HL-60 (cell line): ENCODE results near the gene RCCD1.

Experiments used
- DNase-seq, 2 experiments: peaks; one replicate each; pipeline ENCODE4 v3.0.0-alpha.2; 2010 to 2020; ENCODE audit warnings: low read depth in 1 of 2, low spot score in 1 of 2
- H3K27ac ChIP-seq: fragments of 250-450 bp; sonication (Bioruptor Pico); replicated peaks from 2 replicates; pipeline ENCODE4 v1.5.1; 2020; ENCODE audit warnings: mild to moderate bottlenecking, moderate library complexity
- H3K27me3 ChIP-seq: fragments of 250-450 bp; sonication (Bioruptor Pico); 2 replicates; pipeline ENCODE4 v1.5.1; 2021; ENCODE audit warnings: mild to moderate bottlenecking, moderate library complexity; ENCODE audit not compliant: insufficient read depth, poor library complexity, severe bottlenecking
- H3K4me3 ChIP-seq: replicated peaks from 2 replicates; pipeline ENCODE4 v1.5.1; 2011; ENCODE audit warnings: mild to moderate bottlenecking, control low read depth, low read length; ENCODE audit not compliant: insufficient read depth
- CTCF ChIP-seq: IDR thresholded peaks from one replicate; pipeline ENCODE4 v1.5.1; 2011; ENCODE audit warnings: low read length, control low read depth, inconsistent platforms; ENCODE audit not compliant: insufficient read depth
- GABPA ChIP-seq: IDR thresholded peaks from 2 replicates; pipeline ENCODE4 v1.6.1; 2012; ENCODE audit warnings: low read depth
- POLR2AphosphoS5 ChIP-seq: IDR thresholded peaks from 2 replicates; pipeline ENCODE4 v1.6.1; 2012; ENCODE audit warnings: low read depth
- REST ChIP-seq: IDR thresholded peaks from 2 replicates; pipeline ENCODE4 v1.6.1; 2012; ENCODE audit warnings: low read depth; ENCODE audit not compliant: insufficient replicate concordance
- SPI1 ChIP-seq: IDR thresholded peaks from 2 replicates; pipeline ENCODE4 v1.6.1; 2012; ENCODE audit warnings: low read depth, mild to moderate bottlenecking, borderline replicate concordance

The RCCD1 gene

GRCh38 chr15:90952901-90953677 lies 1.6 kb upstream of the RCCD1 start:
- no peaks in the 10 kb centered on the region for H3K27me3 ChIP-seq
- TF ChIP-seq SPI1 = no peak
- no peak for TF ChIP-seq POLR2AphosphoS5
- TF ChIP-seq CTCF = no peak
- TF ChIP-seq GABPA = no peak
- no peak for TF ChIP-seq REST
- H3K27ac ChIP-seq = no peak overlapping the region
- no peak overlapping the region for H3K4me3 ChIP-seq
- no peak for DNase-seq

GRCh38 chr15:90953947-90954711 lies 555 bp upstream of the RCCD1 start:
- Histone ChIP-seq H3K27ac (peak overlapping the region; percentile 99), H3K27me3 (no peaks in the 10 kb centered on the region), H3K4me3 (no peak overlapping the region)
- TF ChIP-seq GABPA = no peak
- TF ChIP-seq REST = no peak
- no peak for TF ChIP-seq CTCF
- no peak for TF ChIP-seq SPI1
- no peak for TF ChIP-seq POLR2AphosphoS5
- no peak for DNase-seq

GRCh38 chr15:90955624-90956273 lies 1.1 kb downstream of the RCCD1 start:
- peak overlapping the region; percentile 99 for H3K27ac ChIP-seq

More at GRCh38 chr15:90955624-90956273, 1.1 kb downstream of the RCCD1 start:
- TF ChIP-seq REST = no peak
- no peak for TF ChIP-seq SPI1
- no peak for TF ChIP-seq CTCF
- no peak; the same call in 1 of the 2 replicates for TF ChIP-seq POLR2AphosphoS5
- TF ChIP-seq GABPA = no peak
- H3K4me3 ChIP-seq = peak overlapping the region; percentile 62
- no peaks in the 10 kb centered on the region for H3K27me3 ChIP-seq
- DNase-seq = peak in 1 of 2 experiments; percentile 43
